A673 (cell line): ENCODE measurements around the gene HIGD2A. TPM values are rescaled to one million over a fixed set of nuclear protein-coding genes. Genes with fewer than 3 reads are reported as not detected.

Source experiments
- Bru-seq: library from RNA; stranded (reverse); fragments of 400-500 nt; gene quantifications from one replicate; lab custom pipeline; 2021; lab: Mats Ljungman, UMichigan
- BruChase-seq, 2 experiments: library from RNA; stranded (reverse); fragments of 400-500 nt; gene quantifications; one replicate each; lab custom pipeline; 2021; lab: Mats Ljungman, UMichigan
- BruUV-seq: library from RNA; stranded (reverse); fragments of 400-500 nt; replicated peaks from 2 replicates; lab custom pipeline; 2021; lab: Mats Ljungman, UMichigan
- CTCF ChIA-PET: fragments of 300-600 bp; sonication (Branson Sonifier 250); formaldehyde crosslinking; loops from one replicate; lab custom pipeline; 2022; ENCODE audit warnings: antibody characterized with exemption; lab: Charles Lee
- POLR2A ChIA-PET: fragments of 300-600 bp; sonication (Branson Sonifier 250); formaldehyde crosslinking; loops from one replicate; lab custom pipeline; 2022; ENCODE audit warnings: antibody characterized with exemption; ENCODE audit not compliant: low non-redundant PET; lab: Charles Lee
- DNase-seq: peaks from one replicate; pipeline ENCODE4 v3.0.0-alpha.2; 2015; ENCODE audit warnings: low spot score
- H3K27ac ChIP-seq: fragments of 200-600 bp; sonication (generic); 2 replicates; pipeline ENCODE4 v1.5.1; 2016; ENCODE audit warnings: mixed run types, low read depth, mild to moderate bottlenecking, mixed read lengths, antibody characterized with exemption, low read length; ENCODE audit not compliant: poor library complexity, severe bottlenecking
- H3K27me3 ChIP-seq: fragments of 200-600 bp; sonication (generic); replicated peaks from 2 replicates; pipeline ENCODE4 v1.6.1; 2017; ENCODE audit warnings: mixed run types, low read depth, mild to moderate bottlenecking, mixed read lengths, antibody characterized with exemption, low read length; ENCODE audit not compliant: insufficient read depth, poor library complexity
- H3K36me3 ChIP-seq: fragments of 200-600 bp; sonication (generic); 2 replicates; pipeline ENCODE4 v1.6.1; 2016; ENCODE audit warnings: mixed run types, mild to moderate bottlenecking, mixed read lengths, antibody characterized with exemption, low read length; ENCODE audit not compliant: insufficient read depth, poor library complexity, severe bottlenecking
- H3K4me1 ChIP-seq: fragments of 200-600 bp; sonication (generic); 2 replicates; pipeline ENCODE4 v1.6.1; 2017; ENCODE audit warnings: mixed run types, mild to moderate bottlenecking, mixed read lengths, antibody characterized with exemption, low read length; ENCODE audit not compliant: insufficient read depth, poor library complexity, severe bottlenecking
- H3K4me3 ChIP-seq: fragments of 200-600 bp; sonication (generic); 2 replicates; pipeline ENCODE4 v1.5.1; 2016; ENCODE audit warnings: low read depth, mixed run types, mild to moderate bottlenecking, mixed read lengths, low read length; ENCODE audit not compliant: poor library complexity, severe bottlenecking
- H3K9me3 ChIP-seq: fragments of 200-600 bp; sonication (generic); 2 replicates; pipeline ENCODE4 v1.6.1; 2016; ENCODE audit warnings: mixed run types, low read depth, mild to moderate bottlenecking, mixed read lengths, antibody characterized with exemption, low read length; ENCODE audit not compliant: poor library complexity, severe bottlenecking
- CTCF ChIP-seq: fragments of 300-800, 200-600 bp; sonication (generic); conservative IDR thresholded peaks from 2 replicates; pipeline ENCODE4 v1.5.1; 2017; ENCODE audit warnings: low read depth, mild to moderate bottlenecking, antibody characterized with exemption, low read length, moderate library complexity, mixed read lengths
- EZH2 ChIP-seq: fragments of 200-600 bp; sonication (generic); IDR thresholded peaks from 2 replicates; pipeline ENCODE4 v1.6.1; 2017; ENCODE audit warnings: borderline replicate concordance, low read depth, mild to moderate bottlenecking, mixed read lengths, antibody characterized with exemption, low read length; ENCODE audit not compliant: poor library complexity, severe bottlenecking
- intact Hi-C: fragments of 100-400 bp; cut with micrococcal nuclease; formaldehyde crosslinking; loops from one replicate; pipeline ENCODE4 v1.10.0; 2022; ENCODE audit not compliant: unreplicated experiment
- long read RNA-seq: library from polyadenylated mRNA; stranded (forward); transcript quantifications from one replicate; pipeline ENCODE4 v2.0.0, GENCODE V29; 2022
- total RNA-seq: library from RNA; stranded (reverse); gene quantifications from 2 replicates; pipeline ENCODE4 v1.2.3, GENCODE V29; 2021

Gene HIGD2A
- total RNA-seq, result 80.3 and 81.7 TPM in 2 replicates
- percentile 85 among the genes with signal in this experiment for Bru-seq, nascent RNA
- BruChase-seq, experiment 1, labeled RNA remaining after a 2-hour chase, result percentile 89 among the genes with signal in this experiment
- percentile 96 among the genes with signal in this experiment for BruChase-seq, experiment 2, labeled RNA remaining after a 6-hour chase
- long read RNA-seq, transcript HIGD2A-201 (2 exons, 668 nt), result major isoform, 61 of 63 reads
- long read RNA-seq, partial matches to known transcripts, result 0 of 63 reads
- long read RNA-seq, other reads (novel, unspliced or antisense), result 2 of 63 reads

DNA sequence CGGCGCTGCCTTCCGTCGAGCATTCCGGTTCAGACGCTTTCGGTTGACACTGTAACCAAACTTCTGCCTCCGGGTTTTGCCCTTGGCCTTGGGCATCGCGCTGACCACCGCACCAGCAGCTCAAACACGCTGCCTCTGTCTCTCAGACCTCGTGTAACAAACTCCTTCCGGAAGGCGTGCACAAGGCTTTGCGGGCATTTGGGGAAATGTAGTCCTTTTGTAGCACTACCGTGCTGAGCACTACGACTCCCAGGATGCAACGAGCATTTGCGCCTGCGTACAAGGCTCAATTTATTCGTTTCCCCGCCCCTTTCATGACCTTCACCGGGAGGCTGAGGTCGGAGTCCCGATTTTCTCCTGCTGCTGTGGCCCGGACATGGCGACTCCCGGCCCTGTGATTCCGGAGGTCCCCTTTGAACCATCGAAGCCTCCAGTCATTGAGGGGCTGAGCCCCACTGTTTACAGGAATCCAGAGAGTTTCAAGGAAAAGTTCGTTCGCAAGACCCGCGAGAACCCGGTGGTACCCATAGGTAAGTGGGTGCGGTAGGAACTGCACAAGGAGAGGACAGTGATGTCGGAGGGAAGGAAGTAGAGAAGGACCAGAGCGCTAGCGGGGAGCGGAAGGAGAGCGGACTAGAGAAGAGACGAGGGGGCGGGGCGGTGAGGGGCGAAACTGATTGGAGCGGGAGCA, at the start of gene HIGD2A, which contains the start of gene NOP16:
TSS of gene HIGD2A (plus strand) at position 308 of the 691 bp plus-strand sequence. CDS start at position 377, 69 bp downstream.
TSS of gene NOP16 (minus strand) at position 155 of the 691 bp plus-strand sequence. CDS start at position 96, 59 bp downstream.
- ChIA-PET CTCF (no interaction called here), POLR2A (no interaction called here)
- peak; percentile 98 for DNase-seq
- peak within 1 kb of the TSS; percentile 95 for H3K4me3 ChIP-seq
- TF ChIP-seq CTCF, result no peak
- TF ChIP-seq EZH2, result no peak
- H3K36me3 ChIP-seq, result peaks cover 31% of the 10 kb centered on the region
- intact Hi-C loops, result loop anchor here (5.0 kb wide), 1 partner anchor 149 kb away; the partner anchor contains the start of gene RNF44
- H3K27me3 ChIP-seq, result no peaks in the 10 kb centered on the region
- H3K4me1 ChIP-seq, result peaks cover 13% of the 10 kb centered on the region
- H3K27ac ChIP-seq, result peak within 1 kb of the TSS; percentile 99
- H3K9me3 ChIP-seq, result no peaks in the 10 kb centered on the region
- BruUV-seq, result no TSS peak

GRCh38 chr5:176339304-176339703, 49.2 kb upstream of the HIGD2A start:
- Histone ChIP-seq H3K4me3 (no peak overlapping the region), H3K4me1 (no peaks in the 10 kb centered on the region), H3K27me3 (no peaks in the 10 kb centered on the region), H3K36me3 (peaks cover 12% of the 10 kb centered on the region), H3K27ac (no peak overlapping the region), H3K9me3 (no peaks in the 10 kb centered on the region)
- BruUV-seq, result no TSS peak
- intact Hi-C loops, result no loop called here
- DNase-seq, result no peak
- TF ChIP-seq CTCF (no peak), EZH2 (no peak)
- ChIA-PET POLR2A (no interaction called here), CTCF (no interaction called here)

- intact Hi-C loops, result no loop called here
- no peaks in the 10 kb centered on the region for H3K4me1 ChIP-seq
- CTCF ChIA-PET, result no interaction called here
- H3K4me3 ChIP-seq, result no peak overlapping the region
- TF ChIP-seq EZH2 (no peak), CTCF (no peak)
- DNase-seq, result no peak
- BruUV-seq, result no TSS peak
- no peak overlapping the region for H3K27ac ChIP-seq
- POLR2A ChIA-PET, result no interaction called here
- peaks cover 28% of the 10 kb centered on the region for H3K36me3 ChIP-seq
- H3K27me3 ChIP-seq, result no peaks in the 10 kb centered on the region
- H3K9me3 ChIP-seq, result no peaks in the 10 kb centered on the region
These were observed 47.0 kb upstream of the HIGD2A start for GRCh38 chr5:176341325-176342157.
